Natural killer cell (primary cell): ENCODE measurements around the gene IGFL1. TPM values are rescaled to one million over a fixed set of nuclear protein-coding genes. Genes with fewer than 3 reads are reported as not detected.
"Not testable (repeated sequence)": the region's sequence is repeated elsewhere in the genome, so short reads cannot be mapped to it uniquely, and the experiment has no call there.

Source experiments
- ATAC-seq, 3 donors: fragments of 150-1000 bp in 2 of 3; fragments of 200-7000 bp in 1 of 3; cut with Tn5 transposase; 1 replicate in 1 of 3; 2 replicates in 2 of 3; pipeline ENCODE4 v1.10.0; 2021; ENCODE audit warnings: mild to moderate bottlenecking in 2 of 3, moderate library complexity in 2 of 3
- DNase-seq, 2 donors: peaks; one replicate each; pipeline versions ENCODE4 v3.0.0 to v3.0.0-alpha.2; 2013 to 2021; ENCODE audit warnings: mixed read lengths in 1 of 2
- H3K27ac ChIP-seq: one replicate; pipeline ENCODE4 v1.5.1; 2013; ENCODE audit warnings: mild to moderate bottlenecking, low read length
- H3K27me3 ChIP-seq: one replicate; pipeline ENCODE4 v1.6.1; 2013; ENCODE audit warnings: low read length; ENCODE audit not compliant: control insufficient read depth, insufficient read depth
- H3K36me3 ChIP-seq: one replicate; pipeline ENCODE4 v1.6.1; 2013; ENCODE audit warnings: low read length; ENCODE audit not compliant: control insufficient read depth, insufficient read depth
- H3K4me1 ChIP-seq: one replicate; pipeline ENCODE4 v1.6.1; 2013; ENCODE audit warnings: low read length; ENCODE audit not compliant: control insufficient read depth, insufficient read depth
- H3K4me3 ChIP-seq: one replicate; pipeline ENCODE4 v1.5.1; 2013; ENCODE audit warnings: low read length
- H3K9me3 ChIP-seq: one replicate; pipeline ENCODE4 v1.6.1; 2013; ENCODE audit warnings: low read length; ENCODE audit not compliant: control insufficient read depth, insufficient read depth
- H3K27ac Mint-ChIP-seq, 2 donors: one replicate each; pipeline ENCODE4 v1.8.0; 2022; ENCODE audit warnings: mild to moderate bottlenecking in 2 of 2, mixed read lengths in 2 of 2, moderate library complexity in 1 of 2
- H3K27me3 Mint-ChIP-seq, 2 donors: one replicate each; pipeline ENCODE4 v1.8.0; 2022; ENCODE audit warnings: low read depth in 2 of 2, mixed read lengths in 2 of 2
- H3K36me3 Mint-ChIP-seq: one replicate; pipeline ENCODE4 v1.8.0; 2022; ENCODE audit warnings: mixed read lengths
- H3K4me1 Mint-ChIP-seq, 2 donors: one replicate each; pipeline ENCODE4 v1.8.0; 2022; ENCODE audit warnings: mixed read lengths in 2 of 2
- H3K4me3 Mint-ChIP-seq: one replicate; pipeline ENCODE4 v1.8.0; 2022; ENCODE audit warnings: mild to moderate bottlenecking, moderate library complexity, mixed read lengths
- H3K9me3 Mint-ChIP-seq, 2 donors: one replicate each; pipeline ENCODE4 v1.8.0; 2022; ENCODE audit warnings: mixed read lengths in 2 of 2
- CTCF ChIP-seq: fragments of 200-600 bp; IDR thresholded peaks from one replicate; pipeline ENCODE4 v1.8.0; 2022; ENCODE audit warnings: antibody characterized with exemption
- WGBS: methylation state at CpG from one replicate; pipeline ENCODE4 v1.1.7; 2013; ENCODE audit warnings: missing lambda C conversion rate; ENCODE audit not compliant: insufficient coverage; 5-methylcytosine and 5-hydroxymethylcytosine counted together
- intact Hi-C: fragments of 100-400 bp; cut with micrococcal nuclease; formaldehyde crosslinking; loops from one replicate; pipeline ENCODE4 v1.14.2; 2022
- total RNA-seq, 4 donors: library from RNA; stranded (reverse); fragments of 120-200 nt in 1 of 4; gene quantifications; one replicate each; pipeline versions ENCODE4 v1.2.3 to v1.2.4, GENCODE V29; 2013 to 2022

Gene IGFL1
- not detected for total RNA-seq
- not detected for total RNA-seq (2013)

GRCh38 chr19:46229442-46229841, at the start of gene IGFL1:
Gene IGFL1 (plus strand): TSS chr19:46229742. CDS start chr19:46229775, 33 bp downstream.
- Histone ChIP-seq H3K4me1 (peaks cover 14% of the 10 kb centered on the region), H3K27me3 (peaks cover 24% of the 10 kb centered on the region), H3K36me3 (no peaks in the 10 kb centered on the region), H3K9me3 (no peaks in the 10 kb centered on the region), H3K4me3 (no peak within 1 kb of the TSS), H3K27ac (no peak within 1 kb of the TSS)
- Mint-ChIP-seq H3K4me1 (peaks cover 11 to 12% of the 10 kb centered on the region in 2 donors), H3K27me3 (peaks cover 30 to 42% of the 10 kb centered on the region in 2 donors), H3K4me3 (no peak within 1 kb of the TSS), H3K27ac (no peak within 1 kb of the TSS), H3K36me3 (no peaks in the 10 kb centered on the region), H3K9me3 (no peaks in the 10 kb centered on the region)
- intact Hi-C loops: loop anchor here (5.0 kb wide), 1 partner anchor 33 kb away; no protein-coding TSS in a partner anchor
- no peak for DNase-seq
- no peak for TF ChIP-seq CTCF
- WGBS: 78% methylated on average over 6 of the region's 6 CpGs
- no peak for ATAC-seq

- no peak for TF ChIP-seq CTCF
- intact Hi-C loops: no loop called here
- H3K9me3 ChIP-seq: no peaks in the 10 kb centered on the region
- Mint-ChIP-seq H3K9me3 (no peaks in the 10 kb centered on the region), H3K4me3 (no peak overlapping the region), H3K27ac (no peak overlapping the region), H3K4me1 (no peaks in the 10 kb centered on the region), H3K27me3 (peaks cover 28 to 48% of the 10 kb centered on the region in 2 donors), H3K36me3 (no peaks in the 10 kb centered on the region)
- DNase-seq (no peak), ATAC-seq (no peak)
- peaks cover 4% of the 10 kb centered on the region for H3K27me3 ChIP-seq
- no peak overlapping the region for H3K4me3 ChIP-seq
- H3K27ac ChIP-seq: no peak overlapping the region
- H3K36me3 ChIP-seq: no peaks in the 10 kb centered on the region
- H3K4me1 ChIP-seq: no peaks in the 10 kb centered on the region
- WGBS: 76% methylated on average over 5 of the region's 5 CpGs
Observed at GRCh38 chr19:46180701-46181387, 48.7 kb upstream of the IGFL1 start.

GRCh38 chr19:46181388-46181779, 48.2 kb upstream of the IGFL1 start:
- no peak overlapping the region for H3K4me3 ChIP-seq
- ATAC-seq (peak; percentile 28 to 67 (median 34)), DNase-seq (no peak)
- no peak overlapping the region for H3K27ac ChIP-seq
- Mint-ChIP-seq H3K9me3 (no peaks in the 10 kb centered on the region), H3K4me1 (no peaks in the 10 kb centered on the region), H3K36me3 (no peaks in the 10 kb centered on the region), H3K27me3 (peaks cover 25 to 43% of the 10 kb centered on the region in 2 donors), H3K27ac (no peak overlapping the region), H3K4me3 (no peak overlapping the region)
- H3K9me3 ChIP-seq: no peaks in the 10 kb centered on the region
- H3K36me3 ChIP-seq: no peaks in the 10 kb centered on the region
- TF ChIP-seq CTCF: no peak
- 4% methylated on average over 6 of the region's 6 CpGs for WGBS
- H3K4me1 ChIP-seq: no peaks in the 10 kb centered on the region
- intact Hi-C loops: no loop called here
- peaks cover 5% of the 10 kb centered on the region for H3K27me3 ChIP-seq

GRCh38 chr19:46182476-46182875, 47.1 kb upstream of the IGFL1 start:
- TF ChIP-seq CTCF: no peak
- no peak for DNase-seq
- no peaks in the 10 kb centered on the region for H3K9me3 ChIP-seq

GRCh38 chr19:46184775-46185710, 44.5 kb upstream of the IGFL1 start:
- H3K36me3 ChIP-seq, H3K9me3 ChIP-seq, H3K27ac Mint-ChIP-seq, H3K4me3 Mint-ChIP-seq, H3K4me3 ChIP-seq, DNase-seq, H3K4me1 ChIP-seq, H3K36me3 Mint-ChIP-seq, intact Hi-C loops, H3K27ac ChIP-seq, H3K9me3 Mint-ChIP-seq, ATAC-seq, H3K4me1 Mint-ChIP-seq: not testable (repeated sequence)
- 49% methylated on average over 6 of the region's 6 CpGs for WGBS
- peaks cover 17% of the 10 kb centered on the region for H3K27me3 ChIP-seq
- H3K27me3 Mint-ChIP-seq: peaks cover 33 to 64% of the 10 kb centered on the region in 2 donors

More at GRCh38 chr19:46182476-46182875, 47.1 kb upstream of the IGFL1 start:
- H3K36me3 Mint-ChIP-seq: no peaks in the 10 kb centered on the region
- Histone ChIP-seq H3K4me1 (no peaks in the 10 kb centered on the region), H3K4me3 (no peak overlapping the region), H3K27me3 (peaks cover 7% of the 10 kb centered on the region), H3K36me3 (no peaks in the 10 kb centered on the region), H3K27ac (no peak overlapping the region)
- H3K4me1 Mint-ChIP-seq: no peaks in the 10 kb centered on the region
- no peaks in the 10 kb centered on the region for H3K9me3 Mint-ChIP-seq
- 94% methylated on average over 8 of the region's 8 CpGs for WGBS
- no peak overlapping the region for H3K27ac Mint-ChIP-seq
- ATAC-seq: no peak
- intact Hi-C loops: no loop called here
- H3K4me3 Mint-ChIP-seq: no peak overlapping the region
- peaks cover 29 to 42% of the 10 kb centered on the region in 2 donors for H3K27me3 Mint-ChIP-seq
